ENCODE measurements around the gene MATN4.

Gene MATN4

DNA sequence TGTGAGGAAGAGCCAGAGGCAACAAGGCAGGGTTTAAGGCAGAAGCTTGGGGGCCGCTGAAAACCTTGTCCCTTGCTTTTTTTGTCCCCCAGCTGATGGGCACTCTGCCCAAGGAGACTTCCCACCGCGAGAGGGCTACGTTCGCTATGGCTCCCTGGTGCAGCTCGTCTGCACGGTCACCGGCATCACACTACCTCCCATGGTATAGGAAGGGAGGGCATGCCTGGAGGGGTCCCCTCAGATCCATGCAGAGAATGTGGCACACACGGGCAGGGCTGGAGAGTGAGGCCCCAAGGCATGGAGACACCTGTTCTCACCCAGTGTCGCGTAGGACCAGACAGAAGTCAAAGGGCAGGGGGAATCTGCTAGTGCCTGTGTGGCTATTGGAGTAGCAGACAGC lies 5.8 kb upstream of the MATN4 start:
- DNase-seq (ENCODE audit: low read depth, low spot score): no peak

DNA sequence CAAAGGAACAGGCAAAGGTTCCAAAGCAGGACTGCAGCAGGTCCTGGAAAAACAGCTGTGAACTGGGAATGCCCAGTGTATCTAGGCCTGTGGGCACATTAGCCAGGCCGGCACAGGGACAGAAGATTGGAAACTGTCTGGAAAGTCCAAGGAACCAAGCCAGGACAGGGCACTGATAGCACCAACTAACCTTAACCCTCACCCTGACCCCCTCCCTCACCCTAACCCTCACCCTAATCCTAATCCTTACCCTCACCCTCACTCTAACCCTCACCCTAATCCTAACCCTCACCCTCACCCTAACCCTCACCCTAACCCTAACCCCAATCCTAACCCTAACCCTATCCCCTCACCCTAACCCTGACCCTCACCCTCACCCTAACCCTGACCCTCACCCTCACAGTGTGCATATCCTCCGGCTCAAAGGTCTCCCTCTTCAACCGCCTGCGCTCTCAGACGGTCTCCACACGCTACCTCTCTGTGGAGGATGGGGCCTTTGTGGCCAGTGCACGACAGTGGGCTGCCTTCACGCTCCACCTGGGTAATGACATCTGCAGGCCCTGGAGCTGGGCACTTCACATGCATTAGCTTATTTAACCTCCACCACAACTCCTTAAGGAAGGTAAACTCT lies 5.1 kb upstream of the MATN4 start:
- DNase-seq (ENCODE audit: low read depth, low spot score): no peak

DNA sequence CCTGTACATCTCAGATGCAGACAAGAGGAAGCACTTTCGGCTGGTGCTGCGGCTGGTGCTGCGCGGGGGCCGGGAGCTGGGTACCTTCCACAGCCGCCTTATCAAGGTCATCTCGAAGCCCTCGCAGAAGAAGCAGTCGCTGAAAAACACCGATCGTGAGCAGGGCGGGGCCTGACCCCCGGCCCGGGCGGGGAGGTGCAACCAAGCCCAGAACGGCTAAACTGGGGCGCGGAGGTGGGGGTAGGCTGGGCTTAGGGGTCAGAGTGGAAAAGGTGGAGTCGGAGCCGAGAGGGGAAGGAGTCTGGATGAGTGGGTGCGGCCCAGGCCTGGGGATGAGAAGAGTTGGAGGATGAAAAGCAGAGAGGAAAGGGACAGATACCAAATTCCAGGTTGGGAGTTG lies 4.1 kb upstream of the MATN4 start:
- DNase-seq (ENCODE audit: low read depth, low spot score): no peak

DNA sequence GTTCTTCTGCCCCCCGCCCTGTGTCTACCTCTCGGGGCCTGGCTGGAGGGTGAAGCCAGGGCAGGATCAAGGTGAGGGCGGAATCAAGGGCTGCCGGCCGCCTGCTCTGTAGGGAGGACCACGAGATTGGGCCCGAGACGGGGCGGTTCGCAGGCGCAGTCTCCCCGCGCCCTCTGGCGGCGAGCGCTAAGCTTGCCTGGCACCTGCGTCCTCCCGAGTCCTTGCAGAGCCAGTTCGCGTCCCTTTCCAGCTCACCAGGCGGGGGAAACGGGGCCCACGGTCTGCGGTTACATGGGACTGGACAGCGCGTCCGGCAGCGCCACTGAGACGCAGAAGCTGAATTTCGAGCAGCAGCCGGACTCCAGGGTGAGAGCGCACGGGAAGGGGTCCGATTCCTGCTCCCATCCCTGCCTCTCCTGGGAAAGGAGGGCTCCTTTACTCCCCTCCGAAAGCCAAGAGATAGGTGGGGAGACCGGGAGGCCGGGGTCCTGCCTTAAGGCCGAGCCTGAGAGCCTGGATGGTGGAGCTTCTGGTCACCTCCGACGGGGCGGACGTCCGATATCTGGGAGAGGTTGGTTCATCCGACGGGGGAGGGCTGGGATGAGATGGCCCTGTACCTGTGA lies 3.6 kb upstream of the MATN4 start:
- no peak for DNase-seq (ENCODE audit: low read depth, low spot score)

DNA sequence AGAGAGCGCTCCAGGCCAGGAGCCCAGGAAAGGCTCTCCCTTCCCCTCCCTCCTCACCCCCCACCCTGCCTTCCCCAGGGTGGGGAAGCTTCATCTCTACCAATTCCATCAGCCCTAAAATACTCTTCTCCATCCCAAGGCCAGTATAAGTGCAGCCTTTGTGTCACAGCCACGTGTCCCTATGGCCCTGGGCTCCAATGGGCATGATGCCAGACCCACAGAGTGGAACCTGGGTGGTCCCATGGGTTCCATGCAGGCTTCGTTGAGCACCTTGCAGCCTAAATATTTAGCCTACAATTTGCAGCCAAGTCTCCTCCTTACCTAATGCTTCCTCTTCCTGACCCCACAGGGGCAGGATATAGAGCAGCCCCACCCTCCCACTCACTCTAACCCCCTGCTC lies 976 bp upstream of the MATN4 start:
- DNase-seq (ENCODE audit: low read depth, low spot score): no peak

DNA sequence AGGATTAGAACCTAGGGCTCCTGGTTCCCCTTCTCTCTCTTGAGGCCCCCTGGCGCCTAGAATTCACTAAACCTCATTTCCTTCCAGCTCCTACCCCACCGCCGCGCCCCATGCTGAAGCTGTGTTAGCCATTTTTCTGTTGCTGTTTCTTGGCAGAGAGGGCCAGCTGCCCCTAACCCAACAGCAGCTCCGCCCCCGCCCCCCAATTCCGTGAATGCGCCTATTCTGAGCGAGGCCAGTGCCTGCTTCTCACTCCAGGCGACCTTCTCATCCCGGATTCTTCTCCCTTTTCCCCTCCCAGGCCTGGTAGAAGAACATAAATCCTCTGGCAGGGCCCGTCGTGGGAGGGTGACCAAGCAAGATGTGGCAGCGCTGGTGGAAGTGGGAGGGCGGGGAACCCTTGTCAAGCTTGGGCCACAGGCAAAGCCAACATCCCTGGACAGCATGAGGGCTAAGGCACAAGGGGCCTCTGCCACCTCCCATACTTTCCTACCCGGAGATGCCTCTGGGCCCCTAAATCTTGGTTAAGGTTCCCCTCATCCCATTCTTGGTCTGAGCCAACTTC lies 941 bp downstream of the MATN4 start:
- DNase-seq (ENCODE audit: low read depth, low spot score): no peak

DNA sequence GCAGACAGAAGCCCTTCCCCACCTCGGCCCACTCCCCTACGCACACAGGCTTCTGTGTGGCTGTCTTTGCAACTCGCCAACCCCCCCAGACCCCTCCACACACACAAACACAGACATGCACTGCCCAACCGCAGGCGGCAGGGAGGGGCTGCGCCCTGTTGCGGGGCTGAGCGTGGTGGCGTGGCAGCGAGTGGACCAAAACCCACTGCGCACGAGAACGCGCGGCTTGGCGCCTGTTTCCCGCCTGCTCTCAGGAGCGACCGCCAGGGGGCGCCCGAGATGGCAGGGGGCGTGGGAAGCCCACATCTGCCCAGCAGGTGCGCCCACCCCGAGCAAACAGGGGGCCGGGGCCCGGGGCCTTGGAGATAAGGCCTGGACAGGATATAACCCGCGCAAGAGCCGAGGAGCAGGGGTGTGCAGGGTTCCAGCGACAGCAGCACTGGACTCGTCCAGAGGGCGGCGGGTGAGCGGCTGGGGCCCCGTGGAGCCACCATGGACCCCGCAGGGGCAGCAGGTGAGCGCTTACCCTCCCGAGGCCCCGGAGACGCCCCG lies 1.6 kb downstream of the MATN4 start, which contains the start of gene RBPJL:
TSS of gene RBPJL (plus strand) at position 410 of the 552 bp plus-strand sequence. CDS start at position 493, 83 bp downstream.
- no peak for DNase-seq (ENCODE audit: low read depth, low spot score)

DNA sequence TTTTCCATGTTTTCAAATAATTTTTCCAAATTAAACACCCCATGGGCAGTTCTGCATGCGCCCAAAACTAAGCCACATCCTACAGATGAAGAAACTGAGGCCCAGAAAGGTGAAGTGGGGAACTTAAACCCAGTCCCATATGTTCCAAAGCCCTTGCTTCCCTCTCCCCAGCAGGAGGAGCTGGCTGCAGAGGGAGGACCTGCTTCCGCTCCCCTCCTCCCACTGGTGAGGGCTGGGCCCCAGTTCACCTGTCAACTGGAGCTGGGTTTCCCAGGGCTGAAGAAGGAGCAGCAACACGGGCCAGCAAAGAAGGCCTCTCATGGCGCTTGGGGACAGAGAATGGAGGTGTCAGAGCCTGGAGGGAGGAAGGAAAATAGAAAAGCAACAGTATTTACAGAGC lies 2.8 kb downstream of the MATN4 start:
- no peak for DNase-seq (ENCODE audit: low read depth, low spot score)

DNA sequence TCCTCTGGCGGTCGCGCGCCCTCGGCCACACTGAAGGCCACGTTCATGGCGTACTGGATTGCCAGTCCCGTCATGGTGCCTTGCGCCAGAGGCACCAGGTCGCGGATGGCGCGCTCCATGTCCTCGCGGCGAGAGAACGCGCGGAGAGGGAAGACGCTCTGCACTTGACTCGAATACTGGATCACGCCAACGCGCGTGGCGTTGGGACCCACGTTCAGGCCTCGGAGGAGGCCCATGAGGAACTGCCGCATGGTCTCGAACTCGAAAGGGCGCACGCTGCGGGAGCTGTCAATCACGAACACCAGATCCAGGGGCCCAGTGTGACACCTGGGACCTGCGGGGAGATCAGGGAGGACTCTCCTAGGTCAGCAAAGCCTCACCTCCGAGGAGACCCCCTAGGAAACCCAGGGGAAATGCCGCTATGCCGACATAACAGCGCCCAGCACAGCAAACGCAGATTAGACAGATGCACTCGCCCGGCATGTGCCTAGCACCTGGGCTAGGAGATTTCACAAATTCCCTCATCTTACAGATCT lies 3.6 kb downstream of the MATN4 start:
- DNase-seq (ENCODE audit: low read depth, low spot score): no peak

DNA sequence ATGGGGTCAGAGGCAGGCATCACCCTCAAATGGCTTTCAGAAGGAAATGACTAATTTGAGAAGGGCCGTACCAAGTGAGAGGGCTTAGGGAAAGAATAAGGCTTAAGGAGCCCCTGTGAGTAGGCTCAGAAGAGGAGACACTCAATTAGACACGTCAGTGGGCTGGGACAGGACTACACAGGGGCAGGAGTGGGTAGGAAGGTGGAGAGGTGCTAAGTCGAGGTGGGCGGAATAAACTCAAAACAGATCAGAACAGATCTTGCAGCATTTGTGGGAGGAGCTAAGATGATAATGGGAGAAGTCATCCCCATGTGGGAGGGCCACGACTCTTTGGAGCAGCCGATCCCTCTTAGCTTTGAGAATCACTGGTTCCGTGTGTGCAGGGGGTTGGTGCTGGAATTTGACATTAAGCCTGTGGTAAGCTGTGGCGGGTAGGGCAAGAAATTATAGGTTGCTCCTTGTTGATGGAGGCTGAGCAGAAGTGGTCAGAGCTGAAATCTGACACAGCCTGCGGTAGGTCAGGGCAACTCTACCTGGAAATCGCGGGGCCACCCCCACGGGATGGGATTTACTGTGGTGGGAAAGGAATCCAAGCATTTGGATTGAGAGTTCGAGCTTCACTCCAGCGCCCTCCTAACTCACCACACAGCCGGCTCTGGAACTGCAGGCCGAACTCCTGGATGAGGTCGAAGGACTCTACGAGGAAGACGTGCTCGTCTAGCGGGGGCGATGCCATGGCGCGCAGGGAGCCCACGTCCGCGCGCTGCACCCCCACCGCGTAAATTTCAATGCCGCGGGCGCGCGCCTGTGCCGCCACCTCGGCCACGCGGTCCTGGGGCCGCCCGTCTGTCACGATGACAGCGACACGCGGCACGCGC lies 4.3 kb downstream of the MATN4 start:
- DNase-seq (ENCODE audit: low read depth, low spot score): no peak

DNA sequence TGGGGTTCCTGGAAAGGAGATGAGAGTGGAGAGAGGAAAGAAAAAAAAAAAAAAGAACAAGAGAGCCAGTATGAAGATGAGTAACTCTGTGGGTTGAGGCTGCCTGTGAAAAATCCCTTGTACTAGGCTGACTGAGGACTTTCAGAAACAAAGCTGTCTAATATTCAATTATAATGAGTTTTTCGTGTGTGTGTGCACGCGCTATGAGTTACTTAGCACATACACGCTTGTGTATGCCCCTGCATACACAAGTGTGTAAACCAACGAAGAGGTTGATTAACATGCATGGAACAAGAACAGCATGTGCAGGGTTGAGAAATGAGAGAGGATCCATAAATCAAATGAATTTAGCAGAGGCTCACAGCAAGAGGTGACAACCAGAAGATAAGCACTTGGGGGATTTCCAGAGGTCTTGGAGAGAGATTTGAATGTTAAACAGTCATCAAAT lies 6.3 kb downstream of the MATN4 start:
- DNase-seq (ENCODE audit: low read depth, low spot score): no peak

DNA sequence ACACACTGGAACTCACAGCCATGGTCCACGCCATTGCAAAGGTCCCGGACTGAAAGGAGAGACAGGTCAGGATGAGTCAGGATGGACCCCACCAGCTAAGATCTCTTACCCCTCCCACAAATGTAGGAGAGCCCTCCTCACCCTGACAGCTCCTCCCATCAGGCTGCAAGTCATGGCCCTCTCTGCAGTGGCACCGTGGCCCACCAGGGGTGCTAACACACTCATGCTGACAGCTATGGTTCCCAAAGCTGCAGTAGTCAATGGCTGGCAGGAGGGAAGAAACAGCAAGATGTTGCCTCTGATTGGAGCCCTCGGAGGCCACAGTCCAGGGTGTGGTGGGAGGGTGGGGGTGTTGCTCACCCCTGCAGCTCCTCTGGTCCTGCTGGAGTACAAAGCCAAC lies 7.1 kb downstream of the MATN4 start:
- no peak for DNase-seq (ENCODE audit: low read depth, low spot score)

DNA sequence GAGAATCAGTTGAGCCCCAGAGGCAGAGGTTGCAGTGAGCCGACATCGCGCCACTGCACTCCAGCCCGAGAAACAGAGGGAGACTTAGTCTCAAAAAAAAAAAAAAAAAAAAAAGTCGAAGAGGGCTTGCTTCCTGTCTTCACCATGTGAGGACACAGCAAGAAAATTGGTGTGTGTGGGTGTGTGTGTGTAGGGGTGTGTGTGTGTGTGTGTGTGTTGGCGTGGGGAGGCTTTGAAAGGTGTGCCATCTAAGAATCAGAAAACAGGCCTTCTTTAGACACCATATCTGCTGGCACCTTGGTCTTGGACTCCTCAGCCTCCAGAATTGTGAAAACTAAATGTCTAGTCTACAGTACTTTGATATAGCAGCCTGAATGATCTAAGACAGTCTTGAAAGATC lies 8.3 kb downstream of the MATN4 start:
- no peak for DNase-seq (ENCODE audit: low read depth, low spot score)

DNA sequence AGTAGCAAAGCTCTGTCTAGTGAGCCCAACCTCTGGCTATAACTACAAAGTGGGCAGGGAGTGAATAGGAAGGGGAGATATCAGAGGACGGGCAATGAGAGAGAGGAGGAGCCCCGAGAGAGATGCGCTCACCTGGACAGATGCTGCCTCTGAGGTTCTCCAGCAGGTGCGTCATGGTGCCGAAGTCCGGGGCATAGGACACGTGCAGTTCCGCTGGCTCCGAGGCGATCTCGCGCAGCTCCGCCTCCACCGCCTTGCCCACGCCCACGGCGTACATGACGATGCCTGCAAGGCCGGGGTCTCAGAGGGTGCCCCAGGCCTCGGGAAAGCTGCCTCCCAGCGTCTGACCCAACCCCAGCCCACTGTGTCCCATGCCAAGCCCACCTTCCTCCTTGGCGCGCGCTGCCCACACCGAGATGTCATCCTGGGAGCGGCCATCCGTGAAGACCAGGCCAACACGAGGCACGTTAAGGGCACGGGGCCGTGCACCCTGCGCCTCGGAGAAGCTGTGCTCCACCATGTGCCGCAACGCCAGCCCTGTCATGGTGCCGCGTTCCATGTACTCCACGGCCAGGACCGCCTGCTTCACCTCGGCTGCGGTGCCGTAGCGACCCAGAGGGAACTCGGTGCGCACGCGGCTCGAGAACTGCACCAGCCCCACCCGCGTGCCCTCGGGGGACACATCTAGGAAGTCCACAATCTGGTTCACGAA lies 10.2 kb downstream of the MATN4 start:
- DNase-seq (ENCODE audit: low read depth, low spot score): no peak

DNA sequence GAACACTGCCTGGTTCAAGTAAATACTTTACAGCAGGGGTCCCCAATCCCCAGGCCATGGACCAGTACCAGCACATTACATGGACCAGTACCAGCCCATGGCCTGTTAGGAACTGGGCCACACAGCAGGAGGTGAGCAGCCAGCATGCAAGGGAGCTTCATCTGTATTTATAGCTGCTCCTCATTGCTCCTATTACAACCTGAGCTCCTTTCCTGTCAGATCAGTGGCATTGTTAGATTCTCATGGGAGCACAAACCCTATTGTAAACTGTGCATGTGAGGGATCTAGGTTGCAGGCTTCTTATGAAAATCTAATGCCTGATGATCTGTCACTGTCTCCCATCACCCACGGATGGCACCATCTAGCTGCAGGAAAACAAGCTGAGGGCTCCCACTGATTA lies 13.4 kb downstream of the MATN4 start:
- DNase-seq (ENCODE audit: low read depth, low spot score): no peak

DNA sequence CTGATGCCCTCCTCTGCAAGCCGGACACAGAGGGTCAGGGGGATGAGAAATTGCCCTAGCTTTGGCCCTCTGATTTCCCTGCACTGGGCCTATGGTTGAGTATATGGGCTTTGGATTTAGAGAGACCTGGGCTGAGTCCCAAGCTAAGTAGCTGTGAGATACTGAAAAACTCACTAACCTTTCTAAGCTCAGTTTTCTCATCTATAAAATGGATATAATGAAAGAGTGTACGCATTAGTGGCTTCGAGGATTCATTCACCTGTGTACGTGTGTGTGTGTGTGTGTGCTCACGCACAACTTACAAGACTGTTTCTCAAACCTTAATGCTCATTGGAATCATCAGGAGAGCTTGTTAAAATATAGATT lies 14.1 kb downstream of the MATN4 start:
- no peak for DNase-seq (ENCODE audit: low read depth, low spot score)

DNA sequence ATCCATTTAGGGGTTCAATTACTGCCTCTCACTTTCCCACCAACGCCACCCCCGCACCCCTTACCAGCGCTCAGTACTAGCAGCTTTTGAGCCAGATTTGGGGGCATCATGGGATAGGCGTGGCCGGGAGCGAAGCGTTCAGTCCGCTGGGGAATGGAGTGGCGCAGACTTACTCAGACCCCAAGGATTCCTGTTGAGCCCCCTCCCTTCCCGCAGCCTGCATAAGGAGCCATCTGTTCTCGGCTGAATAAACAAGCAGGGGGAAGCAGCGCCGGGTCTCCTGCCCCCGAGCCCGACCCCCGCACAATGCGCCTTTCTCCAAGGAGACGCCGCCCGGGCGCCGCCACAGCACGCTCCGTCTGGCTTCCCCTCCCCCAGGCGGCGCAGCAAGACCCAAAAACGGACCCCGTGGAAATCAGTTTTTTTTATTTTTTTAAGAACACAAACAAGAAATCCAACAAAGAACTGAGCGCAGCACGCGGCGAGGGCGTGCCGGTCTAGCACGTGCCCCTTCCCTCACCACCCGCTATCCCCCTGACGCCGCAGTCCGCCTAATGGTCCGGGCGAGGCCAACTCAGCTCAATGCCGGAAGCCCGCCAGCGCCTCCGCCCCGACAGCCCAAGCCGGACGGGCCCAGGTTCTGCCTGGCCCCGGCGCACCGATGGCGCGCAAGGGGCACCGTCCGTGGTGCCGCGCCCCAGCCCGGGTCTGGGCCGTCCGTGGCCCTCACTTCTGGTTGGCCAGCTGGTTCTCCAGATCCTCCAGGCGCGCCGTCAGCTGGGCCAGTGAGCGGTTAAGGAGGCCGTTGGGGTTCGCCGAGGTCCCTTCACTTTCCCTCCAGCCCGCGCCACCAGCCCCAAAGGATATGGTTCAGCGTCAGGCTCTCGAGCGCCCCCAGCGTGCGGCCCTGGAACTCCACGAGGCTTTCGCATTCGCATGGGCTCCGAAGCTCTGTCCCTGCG lies 14.8 kb downstream of the MATN4 start:
- peak; percentile 26 for DNase-seq (ENCODE audit: low read depth, low spot score)

DNA sequence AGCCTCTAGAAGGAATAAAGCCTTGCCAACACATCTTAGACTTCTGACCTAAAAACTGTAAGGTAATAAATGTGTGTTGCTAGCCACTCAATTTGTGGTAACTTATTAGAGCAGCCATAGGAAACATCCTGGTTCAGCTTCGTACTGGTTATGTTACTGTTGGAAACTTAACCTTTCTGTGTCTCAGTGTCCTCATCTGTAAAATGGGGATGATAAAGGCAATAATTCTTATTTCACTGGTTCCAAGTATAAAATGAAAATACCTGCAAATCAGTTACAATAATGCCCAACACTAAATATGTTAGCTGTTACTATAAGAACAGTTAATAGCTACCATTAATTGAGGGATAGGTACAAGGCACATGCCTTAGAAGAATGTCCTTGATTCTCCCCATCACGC lies 15.8 kb downstream of the MATN4 start:
- DNase-seq (ENCODE audit: low read depth, low spot score): no peak

DNA sequence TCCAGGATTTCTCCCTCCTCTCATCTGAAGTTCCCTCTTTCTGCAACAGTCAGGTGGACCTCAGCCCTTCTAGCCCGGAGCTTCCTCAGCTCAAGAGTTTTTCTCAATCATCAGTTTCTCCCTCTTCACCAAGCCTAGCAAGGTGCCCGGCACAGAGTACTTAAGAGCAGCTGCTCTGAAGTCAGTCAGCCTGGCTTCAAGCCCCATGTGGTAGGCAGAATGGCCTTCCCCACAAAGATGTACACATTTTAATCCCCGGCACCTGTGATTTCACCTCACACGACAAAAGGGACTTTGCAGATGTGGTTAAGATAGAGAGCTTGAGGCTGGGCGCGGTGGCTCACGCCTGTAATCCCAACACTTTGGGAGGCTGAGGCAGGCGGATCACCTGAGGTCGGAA lies 16.6 kb downstream of the MATN4 start:
- no peak for DNase-seq (ENCODE audit: low read depth, low spot score)
